ENCODE measurements around the gene DEGS2.
"Not testable (repeated sequence)": the region's sequence is repeated elsewhere in the genome, so short reads cannot be mapped to it uniquely, and the experiment has no call there.

Gene DEGS2

GRCh38 chr14:100159094-100159864 lies at the start of gene DEGS2:
DEGS2 (minus strand) TSS chr14:100159645; CDS start chr14:100159587, 58 bp downstream.
- in situ Hi-C loops (cut with MboI; ENCODE audit: low sequenced_read_pairs), result no loop called here

- in situ Hi-C loops (cut with MboI; ENCODE audit: low sequenced_read_pairs), result not testable (repeated sequence)
Observed at GRCh38 chr14:100208136-100208535, 48.7 kb upstream of the DEGS2 start.

- in situ Hi-C loops (cut with MboI; ENCODE audit: low sequenced_read_pairs), result not testable (repeated sequence)
Observed at GRCh38 chr14:100207588-100207987, 48.1 kb upstream of the DEGS2 start.

- in situ Hi-C loops (cut with MboI; ENCODE audit: low sequenced_read_pairs), result not testable (repeated sequence)
Observed at GRCh38 chr14:100204835-100205167, 45.4 kb upstream of the DEGS2 start.

GRCh38 chr14:100203962-100204834 lies 44.8 kb upstream of the DEGS2 start:
- in situ Hi-C loops (cut with MboI; ENCODE audit: low sequenced_read_pairs), result no loop called here

- in situ Hi-C loops (cut with MboI; ENCODE audit: low sequenced_read_pairs), result no loop called here
Observed at GRCh38 chr14:100203146-100203545, 43.7 kb upstream of the DEGS2 start.

- in situ Hi-C loops (cut with MboI; ENCODE audit: low sequenced_read_pairs), result no loop called here
Observed at GRCh38 chr14:100202712-100203111, 43.3 kb upstream of the DEGS2 start.

GRCh38 chr14:100201701-100202100 lies 42.3 kb upstream of the DEGS2 start:
- in situ Hi-C loops (cut with MboI; ENCODE audit: low sequenced_read_pairs), result no loop called here

GRCh38 chr14:100200311-100200710 lies 40.9 kb upstream of the DEGS2 start:
- in situ Hi-C loops (cut with MboI; ENCODE audit: low sequenced_read_pairs), result no loop called here

- in situ Hi-C loops (cut with MboI; ENCODE audit: low sequenced_read_pairs), result no loop called here
Observed at GRCh38 chr14:100199240-100199860, 39.9 kb upstream of the DEGS2 start.

- in situ Hi-C loops (cut with MboI; ENCODE audit: low sequenced_read_pairs), result no loop called here
Observed at GRCh38 chr14:100193417-100194357, 34.2 kb upstream of the DEGS2 start.

- in situ Hi-C loops (cut with MboI; ENCODE audit: low sequenced_read_pairs), result no loop called here
Observed at GRCh38 chr14:100192672-100193416, 33.4 kb upstream of the DEGS2 start.

GRCh38 chr14:100192250-100192671 lies 32.8 kb upstream of the DEGS2 start:
- in situ Hi-C loops (cut with MboI; ENCODE audit: low sequenced_read_pairs), result no loop called here

GRCh38 chr14:100191584-100192249 lies 32.3 kb upstream of the DEGS2 start:
- in situ Hi-C loops (cut with MboI; ENCODE audit: low sequenced_read_pairs), result no loop called here

- in situ Hi-C loops (cut with MboI; ENCODE audit: low sequenced_read_pairs), result no loop called here
Observed at GRCh38 chr14:100190126-100190525, 30.7 kb upstream of the DEGS2 start.

GRCh38 chr14:100188392-100189030 lies 29.1 kb upstream of the DEGS2 start:
- in situ Hi-C loops (cut with MboI; ENCODE audit: low sequenced_read_pairs), result no loop called here

- in situ Hi-C loops (cut with MboI; ENCODE audit: low sequenced_read_pairs), result no loop called here
Observed at GRCh38 chr14:100187247-100187833, 27.9 kb upstream of the DEGS2 start.

GRCh38 chr14:100181876-100182551 lies 22.6 kb upstream of the DEGS2 start:
- in situ Hi-C loops (cut with MboI; ENCODE audit: low sequenced_read_pairs), result not testable (repeated sequence)
